Measurements from ENCODE around the gene HEATR5A.

The HEATR5A gene

DNA sequence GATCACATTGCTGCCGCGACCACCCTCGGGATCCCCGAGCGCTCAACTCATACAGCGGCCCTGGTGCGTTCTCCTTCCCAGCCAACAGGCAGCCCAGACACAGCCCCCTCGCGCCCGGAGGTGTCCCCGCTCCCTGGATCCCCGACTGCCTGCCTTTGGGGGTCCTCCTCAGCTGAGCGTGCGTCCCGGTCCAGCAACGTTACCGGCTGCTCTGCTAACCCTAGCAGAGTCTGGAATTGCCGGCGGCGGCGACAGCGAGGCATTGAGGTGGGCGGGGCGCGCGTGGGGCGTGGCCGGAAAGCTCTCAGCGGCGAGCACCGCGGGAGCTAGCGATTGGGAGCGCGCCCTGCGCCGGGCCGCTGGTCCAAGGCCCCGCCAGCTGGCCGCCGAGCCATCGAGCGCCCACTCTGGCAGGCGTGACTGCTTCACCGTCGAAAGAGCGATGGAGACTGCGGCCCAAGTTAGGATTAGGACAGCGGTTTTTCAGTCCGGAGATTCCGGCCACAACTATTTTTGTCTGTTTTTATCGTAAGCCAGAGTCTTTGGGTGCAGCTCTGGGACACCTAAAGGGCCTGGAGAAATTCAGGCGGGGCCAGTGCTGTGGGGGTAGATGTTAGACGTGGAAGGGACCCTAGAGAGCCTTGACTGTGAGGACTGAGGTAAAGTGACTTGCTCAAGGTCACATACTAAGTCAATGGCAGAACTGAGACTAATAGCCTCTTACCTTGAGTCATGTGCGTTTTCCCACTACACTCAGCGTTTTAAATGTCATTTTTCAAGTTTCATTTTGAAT lies at the start of gene HEATR5A:
Gene HEATR5A (minus strand): TSS at position 232 of the 793 bp plus-strand sequence. CDS start 17,575 bp downstream, outside the sequence.
- no peak for TF ChIP-seq GATA3 (IDR thresholded peaks at IDR 0.05; ENCODE audit: low read depth, low read length)
- TF ChIP-seq GATA2 (IDR thresholded peaks at IDR 0.05; ENCODE audit: low read depth, low read length) = no peak

DNA sequence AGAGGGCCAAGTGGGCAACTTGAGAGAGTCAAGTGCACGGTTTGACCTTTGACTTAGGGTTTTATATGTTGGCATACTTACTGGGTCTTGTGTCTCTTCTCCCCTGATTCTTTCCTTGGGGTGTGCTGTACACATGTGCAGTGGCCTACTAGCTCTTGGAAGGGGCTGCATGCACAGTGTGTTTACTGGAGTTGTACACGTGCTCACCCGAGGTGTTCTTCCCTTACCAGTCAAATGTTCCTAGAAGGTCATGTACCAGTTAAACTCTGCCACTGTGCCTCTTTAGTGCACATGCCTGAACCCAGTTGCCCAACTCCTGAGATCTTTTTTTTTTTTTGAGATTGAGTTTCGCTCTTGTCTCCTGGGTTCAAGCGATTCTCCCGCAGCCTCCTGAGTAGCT lies 46.2 kb upstream of the HEATR5A start:
- TF ChIP-seq GATA3 (IDR thresholded peaks at IDR 0.05; ENCODE audit: low read depth, low read length) (no peak), GATA2 (IDR thresholded peaks at IDR 0.05; ENCODE audit: low read depth, low read length) (no peak)

DNA sequence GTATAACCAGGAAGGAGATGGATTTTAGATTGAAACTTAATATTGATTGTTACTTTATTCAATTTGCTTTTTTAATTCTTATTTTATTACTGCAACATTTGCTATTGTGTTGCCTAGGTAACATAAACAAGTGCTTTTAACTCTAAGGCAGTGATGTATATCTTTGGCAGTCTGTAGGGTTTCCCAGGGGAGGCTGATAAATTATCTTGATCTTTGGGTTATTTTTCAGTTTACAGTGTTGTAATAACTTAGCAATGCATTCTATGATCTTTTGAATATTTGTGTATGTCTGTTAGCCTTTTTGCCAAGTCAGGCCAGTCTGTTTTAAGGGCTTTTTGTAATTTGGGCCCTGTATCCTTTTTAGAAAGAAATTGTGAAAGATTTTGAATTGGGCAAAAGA lies 44.8 kb upstream of the HEATR5A start:
- no peak for TF ChIP-seq GATA3 (IDR thresholded peaks at IDR 0.05; ENCODE audit: low read depth, low read length)

DNA sequence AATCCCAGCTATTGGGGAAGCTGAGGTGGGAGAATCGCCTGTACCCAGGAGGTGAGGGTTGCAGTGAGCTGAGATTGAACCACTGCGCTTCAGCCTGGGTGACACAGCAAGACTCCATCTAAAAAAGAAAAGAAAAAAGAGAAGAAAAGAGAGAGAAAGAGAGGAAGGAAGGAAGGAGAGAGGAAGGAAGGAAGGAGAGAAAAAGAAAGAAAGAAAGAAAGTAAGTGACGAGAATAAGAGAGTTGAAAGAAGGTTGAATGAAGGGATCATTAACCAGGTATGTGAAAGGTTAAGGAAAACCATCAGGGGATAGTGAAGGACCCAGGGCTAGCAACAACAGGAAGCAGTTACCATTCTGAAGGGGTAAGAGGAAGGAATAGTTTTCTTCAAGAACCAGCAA lies 41.2 kb upstream of the HEATR5A start:
- no peak for TF ChIP-seq GATA3 (IDR thresholded peaks at IDR 0.05; ENCODE audit: low read depth, low read length)
- TF ChIP-seq GATA2 (IDR thresholded peaks at IDR 0.05; ENCODE audit: low read depth, low read length) = no peak

DNA sequence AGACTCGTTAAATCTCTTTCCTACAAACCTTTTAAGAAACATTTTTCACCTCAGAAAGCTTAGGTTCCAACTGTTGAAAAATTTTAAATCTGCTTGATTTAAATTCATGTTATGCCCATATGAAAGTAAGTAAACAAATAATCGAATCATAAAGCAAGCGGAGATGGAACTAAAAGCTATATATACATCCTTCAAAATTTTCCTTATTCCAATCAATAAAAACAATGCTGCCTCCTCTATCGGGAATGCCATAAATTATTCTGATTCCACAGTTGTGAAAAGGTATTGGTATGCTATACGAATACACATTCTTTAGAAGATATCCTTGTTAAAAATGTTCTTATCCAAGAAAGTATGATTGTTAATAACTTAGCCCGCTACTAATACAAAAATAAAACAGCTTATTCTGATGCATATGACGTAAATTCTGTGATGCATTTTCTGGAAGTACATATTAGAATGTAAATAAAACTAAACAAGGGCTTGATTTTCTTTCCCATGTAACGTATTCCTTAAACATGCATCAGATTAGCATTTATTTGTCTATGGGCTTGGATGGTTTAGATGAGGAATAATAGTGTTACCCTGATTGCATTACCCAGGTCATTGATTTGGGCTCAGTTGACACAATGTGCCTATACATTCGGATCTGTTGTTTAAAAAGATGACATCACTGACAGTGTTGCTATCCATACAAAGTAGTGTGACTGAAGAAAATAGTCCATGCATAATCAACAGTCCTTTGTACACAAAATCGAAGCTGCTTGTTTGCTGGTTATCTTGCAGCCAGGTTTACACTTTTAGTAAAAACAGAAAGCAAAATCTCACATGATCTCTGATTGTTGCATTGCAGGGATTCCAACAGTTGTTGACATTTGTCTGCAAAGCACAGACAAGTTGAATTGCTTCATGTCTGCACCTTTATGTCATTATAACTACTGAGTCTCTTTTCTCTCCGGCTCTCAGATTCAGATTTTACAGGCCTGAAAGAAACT lies 37.6 kb upstream of the HEATR5A start:
- TF ChIP-seq GATA2 (IDR thresholded peaks at IDR 0.05; ENCODE audit: low read depth, low read length) (no peak), GATA3 (IDR thresholded peaks at IDR 0.05; ENCODE audit: low read depth, low read length) (no peak)

DNA sequence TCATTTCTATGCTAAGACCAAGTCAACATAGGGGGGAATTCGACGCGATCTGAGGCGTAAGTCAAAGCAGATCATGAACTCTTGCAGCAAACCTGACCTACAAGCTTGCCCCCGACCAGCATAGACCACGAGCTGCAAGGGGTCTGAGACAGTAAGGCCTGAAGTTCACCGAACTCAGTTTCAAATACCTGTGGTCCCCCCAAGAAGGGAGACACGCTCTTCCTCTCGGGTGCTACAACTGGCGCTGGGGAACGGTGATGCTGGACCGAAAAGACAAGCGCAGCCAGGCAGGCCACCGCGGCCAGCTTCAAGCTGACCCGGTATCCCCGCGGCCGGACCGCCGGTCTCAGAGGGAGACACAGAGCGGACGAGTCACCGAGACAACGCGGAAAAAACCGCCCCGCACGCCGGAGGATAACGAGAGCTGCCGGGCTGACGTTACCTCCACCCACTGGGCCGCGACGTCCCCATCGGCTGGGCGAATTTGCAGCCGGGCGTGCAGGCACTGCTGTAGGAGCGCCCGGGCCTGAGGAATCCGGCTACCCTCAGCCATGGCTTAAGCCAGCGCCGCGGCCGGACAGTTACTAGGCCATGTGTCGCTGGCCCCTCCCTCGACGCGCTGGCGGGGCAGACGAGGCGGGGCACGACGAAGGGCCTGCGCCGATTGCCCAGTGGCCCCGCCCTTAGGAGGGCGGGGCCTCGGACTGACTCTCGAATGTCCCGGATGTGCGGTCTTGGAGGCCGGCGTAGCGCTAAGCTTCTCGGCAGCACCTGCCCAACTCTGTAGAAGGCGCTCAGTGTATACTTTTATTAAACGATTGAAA lies 36.7 kb upstream of the HEATR5A start, which contains the start of gene DTD2:
Gene DTD2 (minus strand): TSS at position 666 of the 824 bp plus-strand sequence. CDS start 113 bp downstream, at position 553.
- TF ChIP-seq GATA3 (IDR thresholded peaks at IDR 0.05; ENCODE audit: low read depth, low read length) (no peak), GATA2 (IDR thresholded peaks at IDR 0.05; ENCODE audit: low read depth, low read length) (no peak)

DNA sequence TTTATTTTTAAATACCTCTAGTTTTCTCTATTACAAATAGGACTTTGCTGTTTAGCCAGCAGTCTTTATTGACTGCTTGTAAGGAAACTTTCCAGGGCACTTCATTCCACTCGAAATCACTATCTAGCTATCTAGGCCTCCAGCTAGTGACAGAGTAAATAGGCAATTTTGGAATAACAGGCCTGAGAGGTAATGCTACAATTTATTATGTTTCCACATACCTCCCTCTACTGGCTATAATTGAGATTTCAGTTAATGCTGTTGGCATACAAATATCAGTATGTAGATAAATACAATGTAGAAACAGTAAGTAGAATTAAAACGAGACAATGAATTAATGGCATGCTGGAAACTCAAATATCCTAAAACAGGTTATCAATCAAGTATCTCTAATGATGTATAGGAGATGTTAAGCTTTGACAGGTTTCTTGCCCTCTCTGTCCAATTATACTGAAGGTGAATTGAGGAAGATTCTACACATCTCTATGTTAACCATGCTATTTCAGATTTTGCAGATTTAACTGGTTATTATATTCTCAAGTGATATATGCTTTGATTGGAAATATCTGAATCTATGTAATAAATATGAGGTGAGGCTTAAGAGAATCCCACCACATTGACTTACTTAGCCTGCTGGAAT lies 29.7 kb upstream of the HEATR5A start:
- TF ChIP-seq GATA2 (IDR thresholded peaks at IDR 0.05; ENCODE audit: low read depth, low read length) (peak; percentile 56; the same call in 1 of the 2 replicates), GATA3 (IDR thresholded peaks at IDR 0.05; ENCODE audit: low read depth, low read length) (no peak)

DNA sequence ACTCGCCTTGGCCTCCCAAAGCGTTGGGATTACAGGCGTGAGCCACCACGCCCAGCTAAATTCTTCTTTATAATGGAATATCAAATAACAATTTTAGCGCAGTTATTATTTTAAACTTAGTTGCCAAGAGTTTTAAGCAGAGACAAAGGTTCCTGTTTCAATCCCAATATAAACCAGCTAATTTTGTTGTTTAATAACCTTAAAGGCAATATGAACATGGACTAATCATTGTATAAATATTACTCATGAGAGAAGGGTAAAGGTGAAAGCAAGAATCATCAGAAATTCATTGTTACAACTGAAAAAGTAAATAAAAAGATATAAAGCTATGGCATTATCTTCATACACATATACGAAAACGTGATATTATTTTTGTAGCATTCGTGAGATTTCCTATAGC lies 28.8 kb upstream of the HEATR5A start:
- no peak for TF ChIP-seq GATA3 (IDR thresholded peaks at IDR 0.05; ENCODE audit: low read depth, low read length)
- TF ChIP-seq GATA2 (IDR thresholded peaks at IDR 0.05; ENCODE audit: low read depth, low read length) = no peak

DNA sequence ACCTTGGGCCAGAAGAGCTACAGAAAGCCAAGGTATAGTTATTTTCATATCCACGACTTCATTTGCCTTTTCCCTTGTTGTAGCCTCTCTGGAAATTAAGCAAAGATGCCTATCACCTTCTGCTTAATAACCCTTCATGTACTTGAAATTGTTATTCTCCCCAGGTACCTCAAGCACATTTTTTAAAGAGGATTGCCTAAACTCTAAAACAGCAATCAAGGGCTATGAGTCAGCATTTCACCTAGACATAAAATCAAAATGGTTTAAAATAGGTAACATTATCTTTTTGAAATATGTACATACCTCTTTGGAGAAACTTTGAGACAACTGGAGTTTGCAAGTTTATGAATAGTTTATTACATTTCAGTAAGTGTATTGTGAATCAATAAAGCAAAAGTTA lies 25.4 kb upstream of the HEATR5A start:
- TF ChIP-seq GATA2 (IDR thresholded peaks at IDR 0.05; ENCODE audit: low read depth, low read length) (no peak), GATA3 (IDR thresholded peaks at IDR 0.05; ENCODE audit: low read depth, low read length) (no peak)

DNA sequence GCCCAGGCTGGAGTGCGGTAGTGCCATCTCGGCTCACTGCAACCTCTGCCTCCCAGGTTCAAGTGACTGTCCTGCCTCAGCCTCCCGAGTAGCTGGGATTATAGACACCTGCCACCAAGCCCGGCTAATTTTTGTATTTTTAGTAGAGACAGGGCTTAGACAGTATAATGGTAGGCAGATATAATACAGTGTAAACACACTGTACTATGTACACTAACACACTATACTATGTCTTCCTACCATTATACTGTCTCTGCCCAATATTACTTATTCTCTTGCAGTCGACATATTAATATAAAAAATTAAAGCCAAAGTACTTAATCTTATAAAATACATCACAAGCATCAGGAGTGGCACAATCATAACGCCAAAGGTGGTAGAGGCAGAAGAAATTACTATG lies 21.9 kb upstream of the HEATR5A start:
- TF ChIP-seq GATA2 (IDR thresholded peaks at IDR 0.05; ENCODE audit: low read depth, low read length) (no peak), GATA3 (IDR thresholded peaks at IDR 0.05; ENCODE audit: low read depth, low read length) (no peak)

DNA sequence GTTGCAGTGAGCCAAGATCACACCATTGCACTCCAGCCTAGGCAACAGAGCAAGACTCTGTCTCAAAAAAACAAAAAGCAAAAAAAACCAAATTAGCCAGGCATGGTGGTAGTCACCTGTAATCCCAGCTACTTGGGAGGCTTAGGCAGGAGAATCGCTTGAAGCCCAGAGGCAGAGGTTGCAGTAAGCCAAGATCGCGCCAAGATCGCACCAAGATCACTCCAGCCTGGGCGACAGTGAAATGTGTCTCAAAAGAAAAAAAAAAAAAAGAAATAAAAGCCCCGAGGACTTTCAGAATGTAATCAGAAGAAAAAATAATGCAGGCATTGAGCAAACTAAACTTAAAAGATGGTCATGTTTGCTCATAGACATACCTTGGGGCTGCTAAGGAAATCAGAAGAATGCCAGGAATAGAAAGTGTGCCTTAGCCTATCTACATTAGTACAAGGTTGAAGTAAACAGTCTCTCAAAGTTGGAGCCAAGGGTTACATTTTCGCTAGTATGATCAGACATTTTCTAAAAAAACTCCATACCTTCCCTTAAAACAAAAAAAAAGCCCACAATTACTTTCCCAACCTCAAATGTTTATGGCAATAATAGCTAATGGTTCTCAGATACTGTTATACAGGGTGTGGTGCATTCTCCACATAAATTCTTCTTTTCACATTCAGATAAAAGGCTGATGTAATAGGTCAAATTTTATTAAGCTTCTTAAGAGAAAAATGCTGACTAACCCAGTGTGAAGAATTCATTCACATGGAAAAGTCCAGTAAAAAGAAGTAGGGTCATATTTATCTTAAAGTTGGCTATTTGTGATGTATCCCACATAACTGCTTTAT lies 21.1 kb upstream of the HEATR5A start:
- TF ChIP-seq GATA3 (IDR thresholded peaks at IDR 0.05; ENCODE audit: low read depth, low read length) (no peak), GATA2 (IDR thresholded peaks at IDR 0.05; ENCODE audit: low read depth, low read length) (no peak)

DNA sequence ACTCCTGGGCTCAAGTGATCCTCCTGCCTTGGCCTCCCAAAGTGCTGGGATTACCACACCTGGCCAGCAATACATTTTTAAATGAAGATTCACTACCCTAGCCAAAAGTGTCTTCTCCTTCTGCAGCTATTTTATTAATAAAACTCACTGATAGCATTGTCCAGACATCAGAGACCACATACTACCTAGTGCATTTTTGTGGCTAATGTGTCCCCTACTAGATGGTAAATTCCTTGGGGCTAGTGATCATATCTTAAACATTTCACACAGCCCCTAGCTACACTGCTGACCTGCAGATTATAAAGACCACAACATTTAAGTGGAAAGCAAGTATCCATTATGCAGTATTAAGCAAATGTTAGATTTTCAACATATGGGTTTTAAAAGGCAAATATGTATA lies 19.9 kb upstream of the HEATR5A start:
- TF ChIP-seq GATA2 (IDR thresholded peaks at IDR 0.05; ENCODE audit: low read depth, low read length) (no peak), GATA3 (IDR thresholded peaks at IDR 0.05; ENCODE audit: low read depth, low read length) (no peak)

Measured in SH-SY5Y (cell line).